CD14-positive monocyte (primary cell): ENCODE data around the gene WFDC5. TPM values are rescaled to one million over a fixed set of nuclear protein-coding genes. Genes with fewer than 3 reads are reported as not detected.

Source experiments
- DNase-seq, 3 donors: peaks; one replicate each; pipeline ENCODE4 v3.0.0-alpha.2; 2011 to 2022
- H2AFZ ChIP-seq: 2 replicates; pipeline ENCODE4 v1.6.0; 2012; ENCODE audit warnings: mild to moderate bottlenecking, low read depth, low read length, inconsistent platforms; ENCODE audit not compliant: insufficient read depth, poor library complexity, severe bottlenecking
- H3K27ac ChIP-seq, 2 donors: 1 replicate in 1 of 2; 2 replicates in 1 of 2; pipeline ENCODE4 v1.5.1; 2012 to 2013; ENCODE audit warnings: low read length in 2 of 2, control low read depth in 1 of 2, inconsistent platforms in 1 of 2, low read depth in 1 of 2, mild to moderate bottlenecking in 1 of 2
- H3K27me3 ChIP-seq, 2 donors: one replicate each; pipeline versions ENCODE4 v1.6.0 to v1.6.1; 2011 to 2013; ENCODE audit warnings: low read length in 2 of 2; ENCODE audit not compliant: control insufficient read depth in 2 of 2, insufficient read depth in 2 of 2
- H3K36me3 ChIP-seq, 2 donors: replicated peaks in 1 of 2; 1 replicate in 1 of 2; 2 replicates in 1 of 2; pipeline versions ENCODE4 v1.5.1 to v1.6.1; 2012 to 2013; ENCODE audit warnings: low read length in 2 of 2, control low read depth in 1 of 2, inconsistent platforms in 1 of 2, mild to moderate bottlenecking in 1 of 2; ENCODE audit not compliant: insufficient read depth in 2 of 2, control insufficient read depth in 1 of 2
- H3K4me1 ChIP-seq, 2 donors: 1 replicate in 1 of 2; 2 replicates in 1 of 2; pipeline versions ENCODE4 v1.5.1 to v1.6.1; 2012 to 2013; ENCODE audit warnings: low read length in 2 of 2, control low read depth in 1 of 2, inconsistent platforms in 1 of 2, mild to moderate bottlenecking in 1 of 2, moderate library complexity in 1 of 2; ENCODE audit not compliant: insufficient read depth in 2 of 2, control insufficient read depth in 1 of 2
- H3K4me2 ChIP-seq: replicated peaks from 2 replicates; pipeline ENCODE3; 2012; ENCODE audit warnings: low read length, moderate library complexity, mild to moderate bottlenecking; ENCODE audit not compliant: poor library complexity, severe bottlenecking; ENCODE audit errors: extremely low read depth
- H3K4me3 ChIP-seq, 3 experiments: fragments of 200-600 bp in 1 of 3; sonication (generic) in 1 of 3; replicated peaks in 1 of 3; 1 replicate in 2 of 3; 2 replicates in 1 of 3; pipeline ENCODE4 v1.5.1; 2011 to 2013; ENCODE audit warnings: low read length in 3 of 3, mild to moderate bottlenecking in 3 of 3, control low read depth in 2 of 3, low read depth in 2 of 3, inconsistent platforms in 1 of 3, moderate library complexity in 1 of 3
- H3K79me2 ChIP-seq: 2 replicates; pipeline ENCODE4 v1.6.0; 2012; ENCODE audit warnings: mild to moderate bottlenecking, control low read depth, inconsistent platforms, low read length, moderate library complexity; ENCODE audit not compliant: insufficient read depth
- H3K9ac ChIP-seq: 2 replicates; pipeline ENCODE4 v1.6.0; 2017; ENCODE audit warnings: low read length, mild to moderate bottlenecking; ENCODE audit not compliant: insufficient read depth, poor library complexity, severe bottlenecking
- H3K9me3 ChIP-seq, 2 donors: replicated peaks in 1 of 2; 1 replicate in 1 of 2; 2 replicates in 1 of 2; pipeline versions ENCODE4 v1.5.1 to v1.6.1; 2012 to 2013; ENCODE audit warnings: low read length in 2 of 2, control low read depth in 1 of 2; ENCODE audit not compliant: control insufficient read depth in 1 of 2, insufficient read depth in 1 of 2
- H4K20me1 ChIP-seq: 2 replicates; pipeline ENCODE4 v1.6.0; 2012; ENCODE audit warnings: mild to moderate bottlenecking, low read length, control low read depth, moderate library complexity; ENCODE audit not compliant: insufficient read depth
- H3K27ac Mint-ChIP-seq, 7 donors: one replicate each; pipeline ENCODE4 v1.8.0; 2020; ENCODE audit warnings: mild to moderate bottlenecking in 7 of 7, mixed read lengths in 7 of 7, moderate library complexity in 6 of 7, inconsistent platforms in 2 of 7
- H3K27me3 Mint-ChIP-seq, 3 donors: one replicate each; pipeline ENCODE4 v1.8.0; 2021 to 2022; ENCODE audit warnings: low read depth in 3 of 3, mild to moderate bottlenecking in 3 of 3, mixed read lengths in 3 of 3, moderate library complexity in 3 of 3, inconsistent platforms in 1 of 3
- H3K36me3 Mint-ChIP-seq, 2 donors: one replicate each; pipeline ENCODE4 v1.8.0; 2020; ENCODE audit warnings: mixed read lengths in 2 of 2, inconsistent platforms in 1 of 2, mild to moderate bottlenecking in 1 of 2
- H3K4me1 Mint-ChIP-seq: one replicate; pipeline ENCODE4 v1.8.0; 2020; ENCODE audit warnings: mild to moderate bottlenecking, mixed read lengths
- H3K4me3 Mint-ChIP-seq, 2 donors: one replicate each; pipeline ENCODE4 v1.8.0; 2020; ENCODE audit warnings: mild to moderate bottlenecking in 2 of 2, mixed read lengths in 2 of 2, moderate library complexity in 1 of 2
- H3K9me3 Mint-ChIP-seq, 7 donors: one replicate each; pipeline ENCODE4 v1.8.0; 2020 to 2022; ENCODE audit warnings: mixed read lengths in 7 of 7, mild to moderate bottlenecking in 6 of 7, moderate library complexity in 6 of 7, inconsistent platforms in 2 of 7
- CTCF ChIP-seq: fragments of 200-600 bp; IDR thresholded peaks from one replicate; pipeline ENCODE4 v1.8.0; 2022; ENCODE audit warnings: antibody characterized with exemption, mild to moderate bottlenecking
- WGBS: methylation state at CpG from one replicate; pipeline ENCODE4 v1.1.5; 2013; ENCODE audit warnings: missing lambda C conversion rate; ENCODE audit not compliant: insufficient coverage; 5-methylcytosine and 5-hydroxymethylcytosine counted together
- intact Hi-C, 2 donors: fragments of 100-400 bp; cut with micrococcal nuclease; formaldehyde crosslinking; loops; one replicate each; pipeline versions ENCODE4 v1.15.0 to v1.15.1; 2023
- polyA plus RNA-seq, 3 donors: library from polyadenylated mRNA; depleted of rRNA in 1 of 3; unstranded in 2 of 3; stranded (reverse) in 1 of 3; fragments of 300-500 nt in 2 of 3; fragments of >200 nt in 1 of 3; fragmentation: Illumina TruSeq in 2 of 3; gene quantifications; 1 replicate in 2 of 3; 2 replicates in 1 of 3; pipeline ENCODE4 v1.2.3, GENCODE V29; 2012 to 2021

The WFDC5 gene
- polyA plus RNA-seq, 3 donors = not detected

- no peak overlapping the region for H3K4me3 ChIP-seq
- no CpG with 5 or more reads among the region's 2 CpGs for WGBS
These were observed 29.7 kb downstream of the WFDC5 start for GRCh38 chr20:45085289-45085688.

GRCh38 chr20:45083127-45083526 is 31.8 kb downstream of the WFDC5 start:
- Mint-ChIP-seq H3K27ac (no peak overlapping the region), H3K4me1 (peaks cover 6% of the 10 kb centered on the region), H3K9me3 (peaks cover 2 to 11% (median 5%) of the 10 kb centered on the region in 7 donors), H3K27me3 (no peaks in the 10 kb centered on the region), H3K36me3 (peaks cover 73 to 89% of the 10 kb centered on the region in 2 donors), H3K4me3 (no peak overlapping the region)
- Histone ChIP-seq H4K20me1 (peaks cover 64% of the 10 kb centered on the region), H3K4me1 (no peaks in the 10 kb centered on the region), H3K79me2 (no peaks in the 10 kb centered on the region), H3K4me3 (no peak overlapping the region), H3K9me3 (no peaks in the 10 kb centered on the region), H3K27ac (no peak overlapping the region), H3K36me3 (peaks cover 47 to 88% of the 10 kb centered on the region in 2 donors), H2AFZ (no peak overlapping the region), H3K4me2 (no peak overlapping the region), H3K27me3 (no peaks in the 10 kb centered on the region), H3K9ac (no peak overlapping the region)
- WGBS = no CpG with 5 or more reads among the region's 1 CpG
- no peak for DNase-seq
- intact Hi-C loops = no loop called here
- no peak for TF ChIP-seq CTCF

More at GRCh38 chr20:45085289-45085688, 29.7 kb downstream of the WFDC5 start:
- Mint-ChIP-seq H3K4me3 (no peak overlapping the region), H3K4me1 (peaks cover 6% of the 10 kb centered on the region), H3K36me3 (peaks cover 61 to 87% of the 10 kb centered on the region in 2 donors), H3K9me3 (peaks cover 2 to 10% (median 5%) of the 10 kb centered on the region in 7 donors), H3K27me3 (no peaks in the 10 kb centered on the region), H3K27ac (peak overlapping the region in 1 of 7 donors; percentile 15)
- Histone ChIP-seq H3K36me3 (peaks cover 25 to 85% of the 10 kb centered on the region in 2 donors), H4K20me1 (peaks cover 45% of the 10 kb centered on the region), H3K27me3 (no peaks in the 10 kb centered on the region), H2AFZ (no peak overlapping the region), H3K4me2 (no peak overlapping the region), H3K79me2 (no peaks in the 10 kb centered on the region), H3K9ac (no peak overlapping the region), H3K9me3 (no peaks in the 10 kb centered on the region), H3K27ac (no peak overlapping the region), H3K4me1 (no peaks in the 10 kb centered on the region)
- TF ChIP-seq CTCF = no peak
- DNase-seq = no peak
- intact Hi-C loops = no loop called here
